M059J (cell line): ENCODE data around the gene TES. TPM values are rescaled to one million over a fixed set of nuclear protein-coding genes. Genes with fewer than 3 reads are reported as not detected.

Experiments
- DNase-seq: peaks from one replicate; pipeline ENCODE4 v3.0.0-alpha.2; 2012; ENCODE audit warnings: low read depth
- total RNA-seq: library from RNA; depleted of rRNA; stranded (reverse); fragments of >200 nt; shearing (Covaris generic); gene quantifications from 2 replicates; pipeline ENCODE4 v1.2.3, GENCODE V29; 2014

TES gene
- total RNA-seq, 1 experiment from 2014 or later: 0.20 TPM

- no peak for DNase-seq
Observed at GRCh38 chr7:116193329-116194087, 16.8 kb upstream of the TES start.

- DNase-seq: no peak
Observed at GRCh38 chr7:116194115-116194514, 16.2 kb upstream of the TES start.

DNA sequence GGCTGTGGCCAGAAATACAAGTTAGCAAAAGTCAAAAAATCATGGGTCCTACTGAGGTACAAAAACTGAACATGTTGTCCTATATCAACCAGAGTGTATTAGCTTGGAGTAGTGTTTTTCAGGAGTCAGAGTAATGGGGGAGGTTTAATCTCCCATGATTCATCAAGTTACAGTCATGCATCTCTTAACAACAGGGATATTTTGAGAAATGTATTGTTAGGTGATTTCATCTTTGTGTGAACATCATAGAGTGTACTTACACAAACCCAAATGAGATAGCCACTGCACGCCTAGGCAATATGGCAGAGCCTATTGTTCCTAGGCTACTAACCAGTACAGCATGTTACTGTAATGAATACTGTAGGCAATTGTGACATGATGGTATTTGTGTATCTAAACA is 14.9 kb upstream of the TES start:
- no peak for DNase-seq

GRCh38 chr7:116196947-116197346 is 13.4 kb upstream of the TES start:
- no peak for DNase-seq

DNA sequence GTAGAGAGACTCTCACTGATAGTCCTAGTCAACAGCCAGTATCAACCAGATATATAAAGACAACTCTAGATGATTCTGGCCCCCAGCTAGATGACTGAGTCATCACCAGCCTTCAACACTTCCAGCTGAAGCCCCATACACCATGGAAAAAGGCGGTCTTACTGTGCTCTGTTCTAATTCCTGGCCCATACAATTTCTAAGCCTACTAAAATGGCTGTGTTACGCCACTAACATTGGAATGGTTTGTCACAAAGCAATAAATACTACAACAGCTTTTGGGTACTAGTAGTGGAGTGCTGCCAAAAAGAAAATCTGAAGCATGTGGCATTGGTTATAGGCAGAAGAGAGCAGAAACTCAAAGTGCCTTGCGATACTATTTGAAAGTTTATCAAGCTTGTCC is 13.0 kb upstream of the TES start:
- no peak for DNase-seq

- DNase-seq: no peak
Observed at GRCh38 chr7:116198748-116199410, 11.5 kb upstream of the TES start.

- no peak for DNase-seq
Observed at GRCh38 chr7:116200963-116201362, 9.4 kb upstream of the TES start.

- no peak for DNase-seq
Observed at GRCh38 chr7:116206141-116206540, 4.2 kb upstream of the TES start.

- no peak for DNase-seq
Observed at GRCh38 chr7:116208919-116209318, 1.4 kb upstream of the TES start.

GRCh38 chr7:116209561-116210070 is 723 bp upstream of the TES start:
- DNase-seq: peak; percentile 34

DNA sequence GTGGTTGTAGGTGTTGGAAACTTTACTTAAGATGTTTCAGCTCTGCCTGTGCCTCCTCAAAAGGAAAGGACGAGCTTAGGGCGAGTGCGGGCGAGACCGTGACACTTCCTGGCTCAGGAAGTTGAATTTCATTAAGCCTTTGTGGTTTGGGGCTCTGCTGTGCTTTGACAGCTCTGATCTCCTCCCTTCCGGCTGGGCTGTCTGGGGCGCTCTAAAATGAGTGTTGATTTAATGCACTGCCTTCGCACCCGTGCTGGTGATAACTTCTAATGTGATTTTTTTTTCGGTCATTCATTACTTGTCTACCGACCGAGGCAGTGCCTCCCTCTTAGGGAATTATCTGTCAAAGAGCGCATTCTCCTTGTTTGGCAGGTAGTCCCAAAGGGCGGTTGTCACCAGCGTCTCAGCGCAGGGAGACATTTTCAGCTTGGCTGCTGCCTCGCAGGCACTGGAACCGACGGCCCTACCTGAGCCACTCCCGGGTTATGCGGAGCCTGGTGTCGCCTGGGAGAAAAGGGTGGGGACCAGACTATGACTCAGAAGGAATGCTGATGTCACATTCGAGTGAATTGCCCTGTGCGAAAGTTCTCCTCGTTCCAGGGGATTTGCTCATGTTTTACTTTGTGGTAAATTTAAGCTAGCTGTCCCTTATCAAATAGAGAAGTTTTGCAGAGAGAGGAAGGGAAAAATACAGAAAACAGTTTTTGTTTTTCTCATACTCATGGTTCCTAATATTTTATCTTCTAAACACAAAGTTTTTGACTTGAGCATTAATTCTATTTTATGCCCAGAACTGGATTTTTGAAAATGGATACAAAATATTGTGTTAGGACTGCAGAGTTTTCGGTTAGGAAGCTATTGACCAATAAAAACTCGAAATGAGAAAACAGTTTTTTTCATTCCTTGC is 920 bp downstream of the TES start:
- peak; percentile 97 for DNase-seq

DNA sequence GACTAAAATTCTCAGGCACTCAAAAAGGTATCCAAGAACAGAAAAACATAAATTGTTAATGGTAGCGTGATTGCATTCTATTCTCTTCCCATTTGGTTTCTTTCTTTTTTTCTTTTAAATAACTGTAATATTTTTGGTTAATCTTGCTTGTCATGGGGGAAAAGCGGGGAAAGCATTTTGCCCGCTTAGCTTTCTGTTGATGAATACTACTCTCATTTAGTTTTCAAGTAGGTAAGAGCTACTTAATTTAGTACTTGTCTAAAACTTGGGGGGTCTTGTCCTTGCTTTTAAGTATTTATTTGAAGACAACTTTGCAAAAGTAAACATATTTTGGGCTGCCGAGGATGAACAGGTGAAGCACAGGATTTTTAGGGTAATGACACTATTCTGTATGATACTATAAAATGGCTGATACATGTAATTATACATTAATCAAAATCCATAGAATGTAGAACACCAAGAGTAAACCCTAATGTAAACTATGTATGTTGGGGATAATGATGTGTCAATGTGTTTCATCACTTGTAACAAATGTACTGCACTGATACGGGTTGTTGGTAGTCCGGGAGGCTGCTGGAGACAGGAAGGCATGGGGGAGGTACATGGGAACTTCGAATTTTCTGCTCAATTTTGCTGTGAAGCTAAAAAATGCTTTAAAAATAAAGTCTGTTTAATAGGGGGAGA is 1.7 kb downstream of the TES start:
- no peak for DNase-seq

DNA sequence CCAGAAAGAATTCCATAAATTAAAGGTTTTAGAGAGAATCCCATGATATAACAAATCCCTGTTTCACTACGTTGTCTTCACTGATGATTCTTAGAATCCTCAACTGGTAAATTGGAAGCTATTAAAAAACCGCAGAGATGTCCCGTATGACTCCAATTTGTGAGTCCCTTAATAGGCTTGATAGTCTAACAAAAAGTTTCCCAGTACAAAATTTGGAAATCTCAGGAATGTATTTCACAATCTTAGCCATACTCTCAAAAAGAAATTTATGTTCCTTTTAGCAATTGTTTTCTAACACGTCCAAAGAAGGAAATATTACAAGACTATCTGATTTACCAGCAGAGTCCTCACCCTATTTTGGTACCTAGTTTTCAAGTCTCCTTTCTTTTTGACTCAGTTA is 2.5 kb downstream of the TES start:
- peak; percentile 39 for DNase-seq

DNA sequence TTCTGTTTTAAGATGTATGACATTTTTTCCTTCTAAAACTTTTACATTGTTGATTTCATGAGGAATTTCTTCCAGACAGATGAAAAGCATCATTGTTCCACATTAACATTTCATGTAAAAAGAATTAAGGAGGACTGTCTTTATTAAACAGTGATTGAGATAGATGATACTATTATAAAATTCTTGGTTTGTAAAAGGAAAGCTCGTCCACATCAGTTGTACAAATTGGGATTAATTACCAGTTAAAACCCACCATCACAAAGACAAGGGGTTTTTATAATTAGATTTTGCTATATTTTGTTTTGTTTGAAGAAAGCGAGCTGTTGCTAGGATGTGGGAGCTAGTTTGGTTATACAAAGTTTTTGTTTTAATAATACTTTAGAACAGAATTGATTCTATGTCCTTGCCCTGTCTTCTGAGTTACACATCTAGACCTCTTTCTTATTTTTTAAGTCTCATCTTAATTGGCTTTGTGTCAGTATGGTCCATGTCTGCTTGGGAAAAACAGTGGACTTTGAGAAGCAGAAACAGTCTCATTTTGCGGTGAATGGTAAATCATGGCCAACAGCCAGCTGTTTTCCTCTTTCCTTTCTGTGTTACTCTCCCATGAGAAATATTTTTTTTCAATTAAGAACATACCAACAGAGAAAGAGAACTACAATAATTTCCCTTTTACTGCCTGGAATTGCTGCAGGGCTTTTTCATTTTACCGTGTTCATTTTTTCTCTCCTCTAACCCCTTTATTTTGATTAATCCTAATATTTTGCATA is 3.2 kb downstream of the TES start:
- DNase-seq: peak; percentile 71

- DNase-seq: no peak
Observed at GRCh38 chr7:116214921-116215320, 4.6 kb downstream of the TES start.

- DNase-seq: no peak
Observed at GRCh38 chr7:116215551-116215950, 5.2 kb downstream of the TES start.

DNA sequence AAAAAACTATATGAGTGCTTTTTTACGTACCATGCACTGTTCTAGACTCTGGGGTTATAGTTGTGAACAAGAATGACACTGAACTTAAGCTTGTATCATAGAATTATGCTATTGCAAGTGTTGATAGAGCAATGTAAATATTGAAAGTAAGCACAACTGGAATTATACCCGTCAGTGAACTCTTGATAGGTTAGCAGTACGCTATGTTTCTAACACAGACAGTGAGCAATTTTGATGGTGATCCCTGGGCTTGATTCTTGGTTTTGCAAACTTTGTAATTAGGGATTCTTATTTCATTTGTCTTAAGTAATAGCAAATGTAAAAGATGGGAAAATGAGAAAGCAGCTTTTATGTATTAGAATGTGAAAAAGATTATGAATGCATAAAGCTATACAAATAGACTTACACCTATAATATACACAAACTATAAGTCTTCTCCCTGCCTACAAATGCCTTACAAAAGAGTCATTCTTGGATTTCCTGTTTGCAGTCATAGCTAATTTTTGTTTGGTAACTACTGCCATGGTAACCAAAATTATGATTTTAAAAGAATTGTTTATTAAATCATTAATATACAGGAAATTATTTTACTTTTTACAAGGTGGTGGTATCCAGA is 6.7 kb downstream of the TES start:
- DNase-seq: peak; percentile 37

DNA sequence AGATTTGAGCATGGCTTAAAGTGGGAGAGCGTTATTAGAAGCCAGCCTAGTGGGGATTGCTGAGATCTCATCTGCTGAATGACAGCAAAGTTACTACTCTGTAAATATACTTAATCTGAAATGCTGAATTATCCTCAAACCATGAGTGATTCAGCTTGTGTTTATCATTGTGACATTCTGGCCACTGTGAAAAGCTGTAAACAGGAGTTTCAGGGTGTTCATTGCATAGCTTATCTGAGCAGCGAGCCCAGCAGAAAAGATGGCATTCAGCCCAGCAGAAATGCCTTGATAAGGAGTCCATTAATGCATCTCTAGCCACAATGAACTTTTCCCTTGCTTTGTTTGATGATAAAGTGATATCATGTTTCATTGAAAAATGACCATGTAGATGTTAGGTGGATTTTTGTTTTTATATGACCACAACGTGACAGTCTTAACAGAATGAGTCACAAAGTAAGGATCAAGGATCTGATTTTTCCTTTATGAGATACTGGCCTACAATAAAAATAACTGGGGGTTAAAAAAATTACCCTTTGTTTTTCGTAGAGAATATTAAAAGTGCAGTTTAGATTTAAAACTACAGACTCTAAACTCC is 7.8 kb downstream of the TES start:
- DNase-seq: peak; percentile 100

DNA sequence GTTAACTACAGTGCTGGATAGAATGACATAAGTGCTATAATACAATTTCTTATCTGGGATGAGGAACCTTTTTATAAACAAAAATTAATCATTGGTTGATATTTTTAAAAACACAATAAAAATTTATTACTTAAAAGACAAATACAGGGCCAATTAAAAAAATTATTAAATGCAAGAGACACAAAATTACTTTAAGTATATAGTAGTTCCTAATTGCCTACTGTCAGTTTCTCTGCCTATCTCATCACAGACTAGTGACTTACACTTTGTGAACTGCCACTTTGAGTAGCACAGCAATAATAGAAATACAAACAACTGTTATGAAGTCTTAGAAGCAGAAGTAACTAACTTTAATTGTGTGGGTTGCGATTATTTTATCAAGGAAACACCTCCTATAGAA is 8.4 kb downstream of the TES start:
- DNase-seq: no peak

DNA sequence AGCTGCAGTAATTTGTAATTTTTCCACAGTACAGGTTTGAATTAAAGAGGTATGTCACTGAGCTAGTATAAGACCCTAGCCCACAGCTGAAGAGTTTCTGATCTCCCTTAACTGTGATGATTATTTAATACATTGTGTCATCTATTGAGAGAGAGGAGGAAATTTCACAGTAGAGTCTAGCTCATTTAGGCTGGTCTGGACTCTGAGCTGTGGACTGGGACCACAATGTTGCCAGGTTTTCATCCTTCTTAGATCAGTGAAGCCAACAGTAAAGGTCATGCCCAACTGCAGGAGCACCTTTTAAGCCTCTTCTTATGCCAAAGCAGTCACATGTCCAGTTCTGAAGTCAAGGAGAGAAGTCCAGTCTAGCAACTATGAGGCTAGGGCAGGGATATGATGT is 8.9 kb downstream of the TES start:
- DNase-seq: no peak
